ENCODE results near the gene INTS11.

The INTS11 gene

DNA sequence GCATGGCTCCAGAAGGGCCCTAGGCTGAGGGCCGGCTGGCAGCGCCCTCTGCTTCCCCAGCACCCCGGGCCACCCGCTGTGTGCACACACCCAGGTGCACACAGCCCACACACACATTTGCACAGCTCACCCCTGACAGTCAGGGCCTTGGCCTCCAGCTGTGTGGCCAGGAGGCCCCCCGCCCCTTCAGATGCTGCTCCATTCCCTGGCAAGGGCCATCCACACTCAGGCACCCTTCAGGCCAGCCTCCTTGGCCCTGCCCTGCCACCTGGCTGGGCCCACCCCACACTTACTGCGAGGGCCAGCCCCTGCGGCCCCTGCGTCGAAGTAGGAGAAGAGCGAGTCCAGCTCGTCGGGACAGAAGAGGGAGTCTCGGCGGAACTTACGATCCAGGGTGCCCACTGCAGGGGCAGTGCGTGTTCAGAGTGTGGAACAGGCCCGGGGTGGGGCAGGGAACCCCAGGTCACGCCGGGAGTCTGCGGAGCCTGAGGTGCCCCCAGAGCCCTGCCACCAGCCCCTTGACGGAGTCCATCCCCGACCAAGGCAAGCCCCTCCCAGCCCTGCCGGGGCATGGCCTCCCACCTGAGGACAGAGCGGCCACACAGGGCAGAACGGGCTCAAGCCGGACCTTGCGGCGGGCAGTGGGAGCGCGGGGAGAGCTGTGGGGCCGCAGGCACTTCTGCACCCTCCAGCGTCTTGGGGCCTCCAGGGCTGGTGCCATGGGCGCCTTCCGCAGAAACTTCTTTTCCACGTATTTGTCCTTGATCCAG lies 29.1 kb downstream of the INTS11 start:
- H3K27ac ChIP-seq (ENCODE audit: low read depth, low read length, severe bottlenecking), result no peak overlapping the region
- H3K9me3 ChIP-seq (ENCODE audit: control insufficient read depth, low read length), result no peaks in the 10 kb centered on the region
- no peak overlapping the region for H3K4me3 ChIP-seq (ENCODE audit: extremely low read depth, insufficient read depth, low read length, poor library complexity, severe bottlenecking)
- 92 to 93% methylated on average over 32 to 35 of the region's 35 CpGs for WGBS, 2 experiments (ENCODE audit: insufficient coverage in 2 of 2)
- H3K4me1 ChIP-seq (ENCODE audit: control insufficient read depth, insufficient read depth, low read length, poor library complexity, severe bottlenecking), result no peaks in the 10 kb centered on the region
- H3K36me3 ChIP-seq (ENCODE audit: control insufficient read depth, insufficient read depth, low read length), result peaks cover 16% of the 10 kb centered on the region

DNA sequence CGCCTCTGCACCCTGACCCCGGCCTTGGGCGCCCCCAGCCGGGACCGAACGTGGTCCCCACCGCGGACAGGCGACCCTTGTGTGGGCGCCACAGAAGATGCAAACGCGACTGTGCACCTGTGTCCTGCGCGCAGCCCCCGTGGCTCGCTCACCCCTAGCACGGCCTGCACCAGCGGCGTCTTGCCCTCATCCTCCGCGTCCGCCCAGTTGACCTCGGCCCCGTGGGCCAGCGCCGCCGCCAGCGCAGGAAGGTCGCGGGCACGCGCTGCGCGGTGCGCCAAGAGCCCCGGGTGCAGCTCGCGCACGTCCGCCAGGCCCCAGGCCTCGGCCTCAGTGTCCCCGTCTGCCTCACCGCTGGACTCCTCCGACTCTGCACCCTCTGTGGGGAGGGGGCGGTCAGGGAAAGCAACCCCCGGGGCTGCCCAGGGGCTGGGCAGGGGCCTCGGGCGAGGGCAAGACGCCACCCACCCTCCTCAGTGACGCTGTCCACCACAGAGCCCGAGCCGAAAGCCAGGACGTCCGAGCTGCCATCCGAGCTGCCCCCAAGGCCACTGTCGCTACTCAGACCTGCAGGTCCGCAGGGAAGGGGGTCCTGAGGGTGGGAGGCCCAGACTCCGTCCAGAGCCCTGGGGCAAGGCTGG lies 30.1 kb downstream of the INTS11 start:
- Histone ChIP-seq H3K36me3 (ENCODE audit: control insufficient read depth, insufficient read depth, low read length) (peaks cover 13% of the 10 kb centered on the region), H3K9me3 (ENCODE audit: control insufficient read depth, low read length) (no peaks in the 10 kb centered on the region), H3K4me3 (ENCODE audit: extremely low read depth, insufficient read depth, low read length, poor library complexity, severe bottlenecking) (no peak overlapping the region), H3K27ac (ENCODE audit: low read depth, low read length, severe bottlenecking) (no peak overlapping the region), H3K4me1 (ENCODE audit: control insufficient read depth, insufficient read depth, low read length, poor library complexity, severe bottlenecking) (no peaks in the 10 kb centered on the region)
- 95 to 99% methylated on average over 53 to 54 of the region's 58 CpGs for WGBS, 2 experiments (ENCODE audit: insufficient coverage in 2 of 2)

DNA sequence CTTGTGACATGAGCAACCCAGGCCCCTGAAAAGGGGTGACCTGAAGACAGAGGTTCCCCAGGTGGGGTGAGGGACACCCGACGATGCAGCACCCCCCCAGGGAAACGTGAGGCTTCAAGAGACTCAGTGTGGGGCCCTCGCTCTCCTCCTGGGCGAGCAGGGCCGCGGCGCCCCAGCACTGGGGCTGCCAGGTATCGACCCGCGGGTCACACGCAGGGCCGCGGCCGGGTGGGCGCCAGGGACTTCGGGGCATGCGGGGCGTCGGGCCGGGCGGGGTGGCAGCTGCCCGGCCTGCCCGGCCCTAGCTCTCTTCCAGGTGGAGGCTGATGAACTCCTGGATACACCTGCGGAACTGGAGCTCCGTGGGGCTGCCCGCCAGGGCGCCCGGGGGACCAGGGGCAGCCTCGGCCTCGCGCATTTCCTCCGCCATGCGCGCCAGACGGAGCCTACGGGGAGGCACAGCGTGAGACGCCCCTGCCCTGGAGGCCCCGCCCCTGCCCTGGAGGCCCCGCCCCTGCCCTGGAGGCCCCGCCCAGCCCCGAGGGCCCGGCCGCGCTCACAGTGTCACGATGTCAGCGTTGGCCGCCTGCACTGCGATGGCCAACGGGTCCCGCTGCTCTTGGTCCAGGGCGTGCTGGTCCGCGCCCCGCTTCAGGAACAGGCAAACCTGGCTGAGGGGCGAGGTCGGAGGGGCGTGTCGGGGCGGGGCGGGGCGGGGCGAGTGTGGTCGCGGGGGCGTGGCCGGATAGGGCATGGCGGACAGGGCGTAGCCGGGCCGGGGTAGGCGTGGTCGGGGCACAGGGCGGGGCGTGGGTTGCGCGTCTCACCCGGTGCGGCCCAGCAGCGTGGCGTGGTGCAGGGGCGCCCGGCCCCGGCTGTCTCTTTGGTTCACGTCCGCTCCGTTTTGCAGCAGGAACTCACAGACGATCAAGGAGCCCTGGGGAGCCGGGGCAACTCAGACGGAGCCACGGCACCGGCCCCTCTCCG lies 30.9 kb downstream of the INTS11 start:
- Histone ChIP-seq H3K36me3 (ENCODE audit: control insufficient read depth, insufficient read depth, low read length) (peaks cover 13% of the 10 kb centered on the region), H3K27ac (ENCODE audit: low read depth, low read length, severe bottlenecking) (no peak overlapping the region), H3K4me1 (ENCODE audit: control insufficient read depth, insufficient read depth, low read length, poor library complexity, severe bottlenecking) (no peaks in the 10 kb centered on the region), H3K4me3 (ENCODE audit: extremely low read depth, insufficient read depth, low read length, poor library complexity, severe bottlenecking) (no peak overlapping the region), H3K9me3 (ENCODE audit: control insufficient read depth, low read length) (no peaks in the 10 kb centered on the region)
- WGBS, 2 experiments (ENCODE audit: insufficient coverage in 2 of 2), result 95 to 97% methylated on average over 70 to 81 of the region's 94 CpGs

DNA sequence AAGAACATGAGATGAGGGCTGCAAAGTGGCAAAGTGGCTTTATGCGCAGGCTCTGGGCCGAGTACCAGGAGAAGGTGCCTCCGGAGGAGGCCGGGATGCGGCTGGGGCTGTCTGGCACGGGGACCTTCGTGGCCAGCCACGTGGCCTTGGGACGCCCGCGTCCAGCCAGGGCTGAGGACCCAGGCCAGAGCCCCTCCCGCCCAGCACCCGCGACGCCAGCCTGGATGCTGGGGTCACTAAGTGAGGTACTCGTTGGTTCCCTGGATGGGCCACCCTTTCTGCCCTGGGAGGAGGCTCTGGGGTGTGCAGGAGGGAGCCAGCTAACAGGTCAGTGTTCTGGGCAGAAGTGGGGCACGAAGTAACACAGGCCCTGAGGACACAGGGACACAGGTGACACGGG lies 31.6 kb downstream of the INTS11 start:
- peaks cover 10% of the 10 kb centered on the region for H3K36me3 ChIP-seq (ENCODE audit: control insufficient read depth, insufficient read depth, low read length)
- H3K27ac ChIP-seq (ENCODE audit: low read depth, low read length, severe bottlenecking), result no peak overlapping the region
- no peaks in the 10 kb centered on the region for H3K4me1 ChIP-seq (ENCODE audit: control insufficient read depth, insufficient read depth, low read length, poor library complexity, severe bottlenecking)
- no peak overlapping the region for H3K4me3 ChIP-seq (ENCODE audit: extremely low read depth, insufficient read depth, low read length, poor library complexity, severe bottlenecking)
- H3K9me3 ChIP-seq (ENCODE audit: control insufficient read depth, low read length), result no peaks in the 10 kb centered on the region
- 95 to 96% methylated on average over 17 to 18 of the region's 18 CpGs for WGBS, 2 experiments (ENCODE audit: insufficient coverage in 2 of 2)

DNA sequence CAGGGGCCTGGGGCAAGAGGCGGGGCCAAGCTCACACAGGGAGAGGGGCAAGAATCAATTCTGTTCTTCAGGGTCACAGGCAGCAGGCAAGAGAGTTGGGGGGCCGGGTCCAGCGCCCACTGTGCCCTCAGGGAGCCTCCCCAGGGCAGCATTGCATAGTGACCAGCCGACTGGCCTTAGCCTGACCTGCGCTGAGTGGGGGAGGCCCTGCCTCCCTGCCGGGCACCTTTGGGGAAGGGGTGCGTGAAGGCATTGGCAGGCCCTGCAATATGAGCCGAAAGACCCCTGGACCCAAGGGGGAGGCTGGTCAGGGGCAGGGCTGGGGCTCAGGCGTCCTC lies 32.0 kb downstream of the INTS11 start:
- H3K4me3 ChIP-seq (ENCODE audit: extremely low read depth, insufficient read depth, low read length, poor library complexity, severe bottlenecking), result no peak overlapping the region
- H3K4me1 ChIP-seq (ENCODE audit: control insufficient read depth, insufficient read depth, low read length, poor library complexity, severe bottlenecking), result no peaks in the 10 kb centered on the region
- no peak overlapping the region for H3K27ac ChIP-seq (ENCODE audit: low read depth, low read length, severe bottlenecking)
- peaks cover 6% of the 10 kb centered on the region for H3K36me3 ChIP-seq (ENCODE audit: control insufficient read depth, insufficient read depth, low read length)
- H3K9me3 ChIP-seq (ENCODE audit: control insufficient read depth, low read length), result no peaks in the 10 kb centered on the region
- WGBS, 2 experiments (ENCODE audit: insufficient coverage in 2 of 2), result 92 to 95% methylated on average over 9 of the region's 9 CpGs

DNA sequence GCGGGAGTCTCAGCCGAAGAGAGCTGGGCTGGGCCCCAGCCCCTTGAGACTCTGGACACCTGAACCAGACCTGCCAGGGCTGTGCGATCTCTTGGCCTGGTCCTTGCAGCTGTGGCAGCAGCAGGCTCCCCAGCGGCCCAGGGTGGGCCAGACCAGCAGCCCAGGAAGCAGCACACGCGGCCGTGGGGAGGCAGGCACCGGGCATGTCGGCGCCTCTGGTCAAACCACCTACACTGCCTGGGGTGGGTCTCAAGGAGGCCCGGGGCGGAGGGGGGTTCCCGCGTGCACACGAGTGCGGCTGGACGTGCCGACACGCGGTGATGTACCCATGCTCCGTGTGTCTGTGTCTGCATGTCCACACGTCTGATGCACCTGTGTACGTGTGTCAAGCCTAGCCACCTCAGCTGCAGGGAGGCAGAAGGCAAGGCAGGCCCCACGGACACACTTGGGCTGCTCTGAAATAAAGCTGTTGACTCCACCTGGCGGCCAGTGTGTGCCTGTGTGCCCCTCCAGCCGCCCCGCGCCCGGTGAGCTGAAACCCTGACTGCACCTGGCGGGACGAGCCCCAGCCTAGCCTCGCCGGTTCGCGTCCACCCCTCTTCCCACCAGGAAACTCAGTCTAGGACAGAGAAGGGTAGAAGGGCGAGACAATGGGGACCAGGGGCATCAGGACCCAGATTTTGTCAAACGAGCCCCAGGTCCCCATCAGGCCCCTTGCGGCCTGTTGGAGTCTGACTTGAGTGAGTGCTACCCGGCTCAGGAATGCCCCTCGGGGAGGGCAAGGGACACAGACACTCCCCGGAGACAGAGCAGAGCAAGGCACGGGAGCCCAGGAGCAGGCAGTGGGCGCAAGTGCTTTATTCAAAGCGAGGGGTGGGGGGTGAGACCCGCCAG lies 32.7 kb downstream of the INTS11 start:
- H3K4me1 ChIP-seq (ENCODE audit: control insufficient read depth, insufficient read depth, low read length, poor library complexity, severe bottlenecking), result no peaks in the 10 kb centered on the region
- peaks cover 6% of the 10 kb centered on the region for H3K36me3 ChIP-seq (ENCODE audit: control insufficient read depth, insufficient read depth, low read length)
- no peak overlapping the region for H3K27ac ChIP-seq (ENCODE audit: low read depth, low read length, severe bottlenecking)
- WGBS, 2 experiments (ENCODE audit: insufficient coverage in 2 of 2), result 63 to 65% methylated on average over 40 to 41 of the region's 45 CpGs
- no peaks in the 10 kb centered on the region for H3K9me3 ChIP-seq (ENCODE audit: control insufficient read depth, low read length)
- H3K4me3 ChIP-seq (ENCODE audit: extremely low read depth, insufficient read depth, low read length, poor library complexity, severe bottlenecking), result no peak overlapping the region

DNA sequence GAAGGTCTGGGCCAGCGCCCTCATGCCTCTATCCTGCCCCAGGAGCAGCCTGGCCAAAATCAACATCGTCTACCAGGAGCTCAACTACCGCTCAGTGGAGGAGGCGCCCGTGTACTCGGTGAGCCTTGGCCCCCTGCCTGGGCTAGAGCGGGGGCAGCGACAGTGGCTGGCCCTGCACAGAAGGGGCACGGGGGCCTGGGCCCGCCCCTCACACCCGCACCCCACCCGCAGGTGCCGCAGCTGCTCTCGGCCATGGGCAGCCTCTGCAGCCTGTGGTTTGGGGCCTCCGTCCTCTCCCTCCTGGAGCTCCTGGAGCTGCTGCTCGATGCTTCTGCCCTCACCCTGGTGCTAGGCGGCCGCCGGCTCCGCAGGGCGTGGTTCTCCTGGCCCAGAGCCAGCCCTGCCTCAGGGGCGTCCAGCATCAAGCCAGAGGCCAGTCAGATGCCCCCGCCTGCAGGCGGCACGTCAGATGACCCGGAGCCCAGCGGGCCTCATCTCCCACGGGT lies 33.4 kb downstream of the INTS11 start:
- Histone ChIP-seq H3K9me3 (ENCODE audit: control insufficient read depth, low read length) (no peaks in the 10 kb centered on the region), H3K27ac (ENCODE audit: low read depth, low read length, severe bottlenecking) (no peak overlapping the region), H3K4me3 (ENCODE audit: extremely low read depth, insufficient read depth, low read length, poor library complexity, severe bottlenecking) (no peak overlapping the region), H3K4me1 (ENCODE audit: control insufficient read depth, insufficient read depth, low read length, poor library complexity, severe bottlenecking) (no peaks in the 10 kb centered on the region), H3K36me3 (ENCODE audit: control insufficient read depth, insufficient read depth, low read length) (peaks cover 4% of the 10 kb centered on the region)
- 88 to 90% methylated on average over 19 to 26 of the region's 28 CpGs for WGBS, 2 experiments (ENCODE audit: insufficient coverage in 2 of 2)

DNA sequence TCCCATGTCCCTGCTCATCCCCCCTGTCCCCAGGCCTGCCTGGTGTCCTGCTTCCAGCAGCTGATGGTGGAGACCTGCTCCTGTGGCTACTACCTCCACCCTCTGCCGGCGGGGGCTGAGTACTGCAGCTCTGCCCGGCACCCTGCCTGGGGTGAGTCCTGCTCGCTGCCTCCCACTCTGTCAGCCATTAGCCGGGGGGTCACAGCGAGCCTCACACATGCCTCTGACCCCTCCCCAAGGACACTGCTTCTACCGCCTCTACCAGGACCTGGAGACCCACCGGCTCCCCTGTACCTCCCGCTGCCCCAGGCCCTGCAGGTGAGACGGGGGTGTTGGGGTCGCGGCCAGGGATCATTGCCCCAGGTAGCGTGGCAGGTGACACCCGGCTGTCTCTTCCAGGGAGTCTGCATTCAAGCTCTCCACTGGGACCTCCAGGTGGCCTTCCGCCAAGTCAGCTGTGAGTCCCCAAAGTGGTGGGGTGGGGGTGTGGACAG lies 34.2 kb downstream of the INTS11 start:
- 60 to 66% methylated on average over 14 of the region's 15 CpGs for WGBS, 2 experiments (ENCODE audit: insufficient coverage in 2 of 2)
- Histone ChIP-seq H3K9me3 (ENCODE audit: control insufficient read depth, low read length) (no peaks in the 10 kb centered on the region), H3K4me1 (ENCODE audit: control insufficient read depth, insufficient read depth, low read length, poor library complexity, severe bottlenecking) (no peaks in the 10 kb centered on the region), H3K4me3 (ENCODE audit: extremely low read depth, insufficient read depth, low read length, poor library complexity, severe bottlenecking) (no peak overlapping the region), H3K27ac (ENCODE audit: low read depth, low read length, severe bottlenecking) (no peak overlapping the region), H3K36me3 (ENCODE audit: control insufficient read depth, insufficient read depth, low read length) (peaks cover under 1% of the 10 kb centered on the region)

DNA sequence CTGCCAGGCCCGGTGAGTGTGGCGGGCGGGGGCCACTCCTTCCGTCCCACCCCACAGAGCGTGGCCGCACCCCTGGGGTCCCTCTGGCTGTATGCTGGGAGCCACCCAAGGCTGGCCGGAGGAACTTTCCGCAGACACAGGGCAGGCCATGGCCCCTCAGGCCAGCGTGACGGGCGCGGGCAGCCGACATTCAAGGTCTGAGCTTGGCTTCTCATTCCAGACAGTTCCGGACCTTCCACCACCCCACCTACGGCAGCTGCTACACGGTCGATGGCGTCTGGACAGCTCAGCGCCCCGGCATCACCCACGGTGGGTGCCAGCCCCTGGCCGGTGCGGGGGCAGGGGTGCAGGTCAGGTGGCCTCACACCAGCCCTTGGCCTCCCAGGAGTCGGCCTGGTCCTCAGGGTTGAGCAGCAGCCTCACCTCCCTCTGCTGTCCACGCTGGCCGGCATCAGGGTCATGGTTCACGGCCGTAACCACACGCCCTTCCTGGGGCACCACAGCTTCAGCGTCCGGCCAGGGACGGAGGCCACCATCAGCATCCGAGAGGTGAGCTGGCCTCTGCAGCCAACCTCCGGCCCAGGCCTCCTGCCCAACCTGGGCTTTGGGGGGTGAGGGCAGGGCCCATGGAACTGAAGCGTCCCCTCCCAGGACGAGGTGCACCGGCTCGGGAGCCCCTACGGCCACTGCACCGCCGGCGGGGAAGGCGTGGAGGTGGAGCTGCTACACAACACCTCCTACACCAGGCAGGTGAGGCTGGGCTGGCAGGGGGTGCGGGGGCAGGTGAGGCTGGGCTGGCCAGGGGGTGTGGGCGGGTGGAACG lies 37.0 kb downstream of the INTS11 start:
- H3K27ac ChIP-seq (ENCODE audit: low read depth, low read length, severe bottlenecking), result no peak overlapping the region
- WGBS, 2 experiments (ENCODE audit: insufficient coverage in 2 of 2), result 92 to 95% methylated on average over 34 to 35 of the region's 46 CpGs

More for the DNA sequence above, 37.0 kb downstream of the INTS11 start:
- no peaks in the 10 kb centered on the region for H3K36me3 ChIP-seq (ENCODE audit: control insufficient read depth, insufficient read depth, low read length)
- H3K4me1 ChIP-seq (ENCODE audit: control insufficient read depth, insufficient read depth, low read length, poor library complexity, severe bottlenecking), result no peaks in the 10 kb centered on the region
- no peaks in the 10 kb centered on the region for H3K9me3 ChIP-seq (ENCODE audit: control insufficient read depth, low read length)
- H3K4me3 ChIP-seq (ENCODE audit: extremely low read depth, insufficient read depth, low read length, poor library complexity, severe bottlenecking), result no peak overlapping the region

All from mesodermal cell (in vitro differentiated cells).